ENCODE data around the gene SMG5.

SMG5 gene

DNA sequence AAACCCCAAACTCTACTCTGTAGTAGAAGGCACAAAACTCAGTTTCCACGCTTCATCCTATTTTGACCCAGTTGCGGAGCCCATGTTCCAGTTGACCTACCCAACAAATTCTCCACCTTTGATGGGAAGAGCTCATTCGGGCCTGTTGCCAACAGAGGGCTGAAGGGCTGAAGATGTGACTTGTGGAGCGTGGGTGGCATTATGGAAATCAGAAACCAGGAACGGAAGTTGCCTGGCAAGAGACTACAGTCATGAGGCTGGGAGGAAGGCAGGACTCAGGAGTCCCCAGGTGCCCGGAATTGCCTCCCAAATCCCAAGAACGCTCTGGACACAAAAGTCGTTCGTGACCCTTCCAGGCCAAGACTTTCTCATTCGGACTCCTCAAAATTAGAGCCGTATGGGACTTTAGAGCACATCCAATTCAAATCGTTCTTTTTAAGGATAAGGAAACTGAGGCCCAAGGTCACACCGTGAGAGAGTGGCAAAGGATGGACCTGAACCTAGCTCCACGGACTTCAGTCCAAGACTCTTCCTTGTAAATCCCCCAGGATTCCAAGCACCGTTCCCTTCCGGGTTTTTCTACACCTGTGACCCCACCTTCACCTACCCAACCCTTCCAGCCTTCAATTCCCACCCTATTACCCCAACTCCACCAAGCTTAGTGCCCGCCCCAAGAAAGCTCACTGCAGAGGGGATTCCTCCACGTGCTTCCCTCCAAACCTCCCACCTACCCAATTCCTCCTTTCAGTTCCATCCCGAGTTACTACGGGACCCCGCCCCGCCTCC is 739 bp downstream of the SMG5 start:
- peak; percentile 56 for DNase-seq

DNA sequence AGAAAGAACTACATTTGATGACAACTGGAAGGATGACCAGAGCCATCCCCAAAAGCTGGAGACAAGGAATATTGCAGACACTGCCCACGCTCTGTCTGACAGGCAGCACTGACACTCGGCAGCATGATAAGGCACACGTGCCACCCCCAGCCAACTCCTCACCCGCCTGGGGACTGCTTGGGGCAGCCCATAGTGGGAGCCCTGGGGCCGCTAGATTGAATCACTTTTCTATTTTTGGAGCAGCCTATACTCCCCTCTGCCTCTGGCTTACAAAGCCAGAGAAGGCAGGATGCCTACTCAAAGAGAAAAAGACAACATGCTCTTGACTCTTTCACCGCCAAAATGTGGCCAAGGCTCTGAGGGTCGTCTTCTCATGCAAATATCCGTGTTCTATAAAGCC is 1.3 kb downstream of the SMG5 start:
- peak; percentile 73 for DNase-seq

- DNase-seq = no peak
Observed at GRCh38 chr1:156279837-156280236, 2.8 kb downstream of the SMG5 start.

- DNase-seq = no peak
Observed at GRCh38 chr1:156276966-156277381, 5.7 kb downstream of the SMG5 start.

DNA sequence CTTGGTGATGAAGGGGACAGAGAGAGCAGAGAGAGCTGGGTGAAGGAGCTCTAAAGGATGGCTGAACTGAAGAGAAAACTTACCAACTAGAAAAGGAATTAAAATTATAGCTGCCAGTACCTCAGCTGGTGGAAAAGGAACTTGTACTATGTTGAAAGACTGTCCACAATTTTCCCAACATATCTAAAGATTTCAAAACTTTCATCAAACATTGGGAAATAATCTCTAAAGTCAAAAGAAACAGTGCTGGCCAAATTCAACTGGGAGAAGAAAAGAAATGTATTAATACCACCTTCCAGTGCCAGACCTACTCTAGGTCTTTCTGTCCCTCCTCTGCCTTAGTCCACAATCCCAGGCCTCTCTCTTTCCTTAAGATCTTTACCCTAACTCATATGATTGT is 6.1 kb downstream of the SMG5 start:
- no peak for DNase-seq

- DNase-seq = no peak
Observed at GRCh38 chr1:156270314-156270713, 12.3 kb downstream of the SMG5 start.

GRCh38 chr1:156268336-156268735 is 14.3 kb downstream of the SMG5 start:
- no peak for DNase-seq

- DNase-seq = no peak
Observed at GRCh38 chr1:156266051-156266450, 16.6 kb downstream of the SMG5 start.

- DNase-seq = no peak
Observed at GRCh38 chr1:156263288-156263655, 19.4 kb downstream of the SMG5 start.

GRCh38 chr1:156262461-156263287 is 20.0 kb downstream of the SMG5 start:
- no peak for DNase-seq

- no peak for DNase-seq
Observed at GRCh38 chr1:156260896-156261295, 21.7 kb downstream of the SMG5 start.

GRCh38 chr1:156259805-156260204 is 22.8 kb downstream of the SMG5 start:
- DNase-seq = no peak

DNA sequence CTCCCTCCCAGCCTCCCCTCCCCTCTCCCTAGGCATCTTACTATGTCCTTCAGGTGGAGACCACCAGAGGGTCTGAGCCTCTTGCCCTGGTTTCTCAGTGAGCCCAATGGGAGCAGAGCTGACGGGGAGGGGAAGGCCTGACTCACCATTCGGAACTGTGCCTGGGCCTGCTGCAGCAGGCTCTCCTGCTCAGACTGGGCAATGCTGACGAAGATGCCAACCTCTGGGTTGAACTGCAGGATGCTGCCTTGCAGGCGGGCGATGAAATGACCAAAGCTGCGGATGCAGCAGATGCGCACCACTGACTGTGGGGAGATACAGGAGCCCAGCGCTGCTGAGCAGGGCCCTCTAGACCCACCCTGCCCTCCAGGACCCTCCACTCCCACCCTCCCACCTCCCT is 23.8 kb downstream of the SMG5 start:
- DNase-seq = no peak

DNA sequence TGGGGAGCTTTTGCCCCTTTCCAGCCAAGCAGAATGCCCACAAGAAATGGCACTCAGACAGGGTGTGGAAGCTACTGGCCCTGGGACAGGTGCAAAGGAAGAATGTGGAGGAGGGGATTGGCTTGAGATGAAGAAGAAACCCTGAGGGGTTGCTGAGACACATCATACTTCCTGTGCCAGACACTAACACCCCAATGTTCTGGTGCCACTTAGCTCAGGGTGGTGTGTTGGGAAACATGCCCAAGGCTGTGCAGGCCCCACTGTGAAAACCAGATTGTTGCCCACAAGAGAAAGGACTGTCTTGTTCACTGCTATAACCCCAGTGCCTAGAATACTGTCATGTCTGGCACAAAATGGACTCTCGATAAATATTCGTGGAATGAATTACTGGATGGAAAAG is 24.9 kb downstream of the SMG5 start:
- DNase-seq = no peak

GRCh38 chr1:156253634-156254033 is 29.0 kb downstream of the SMG5 start:
- DNase-seq = no peak

GRCh38 chr1:156251527-156251926 is 31.1 kb downstream of the SMG5 start:
- DNase-seq = no peak

- DNase-seq = no peak
Observed at GRCh38 chr1:156249593-156249992, 33.0 kb downstream of the SMG5 start.

GRCh38 chr1:156248323-156248683 is 34.3 kb downstream of the SMG5 start:
- DNase-seq = no peak

GRCh38 chr1:156247460-156248322 is 34.9 kb downstream of the SMG5 start, which contains the start of gene PAQR6:
Gene PAQR6 (minus strand): TSS chr1:156248056. CDS start chr1:156246731, 1,325 bp downstream.
- no peak for DNase-seq

- no peak for DNase-seq
Observed at GRCh38 chr1:156246781-156247459, 35.7 kb downstream of the SMG5 start.

DNA sequence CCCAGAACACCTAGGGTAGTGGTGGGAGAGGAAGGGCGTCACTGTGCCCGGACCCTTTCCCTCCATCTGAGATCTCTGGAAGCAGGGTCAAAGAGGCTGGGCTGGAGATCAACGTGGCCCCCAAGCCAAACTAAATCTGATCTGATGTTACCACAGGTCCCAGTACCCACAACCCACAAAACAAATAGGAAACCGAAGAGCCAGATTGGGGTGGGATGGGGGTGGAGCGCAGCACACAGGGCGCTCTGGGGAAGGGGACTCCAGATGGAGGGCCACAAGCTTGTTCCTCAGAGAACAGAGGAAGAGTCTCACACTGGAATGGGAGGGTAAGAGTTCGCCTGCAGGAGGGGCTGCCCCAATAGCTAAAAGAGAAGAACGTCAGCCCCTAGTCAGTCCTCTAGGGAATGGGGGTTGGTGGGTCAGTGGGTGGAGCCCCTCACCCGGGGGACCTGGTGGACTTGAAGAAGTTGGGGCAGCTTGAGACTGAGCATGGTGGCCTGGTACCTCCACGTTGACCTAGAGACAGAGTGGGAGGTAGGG is 36.3 kb downstream of the SMG5 start:
- DNase-seq = no peak

Data from activated CD4-positive, alpha-beta T cell treated with anti-CD3 and anti-CD28 coated beads, Interleukin-10, Interleukin-2, amounts not matched to agents 100 ng/mL and 50 ng/mL, durations not matched to agents 16 hours and 8 hours (primary cell).